ENCODE data around the gene PPP1CC. TPM values are rescaled to one million over a fixed set of nuclear protein-coding genes. Genes with fewer than 3 reads are reported as not detected.

PPP1CC gene
- total RNA-seq, 4 donors from 2014 or later: 103 to 135 (median 126) TPM

DNA sequence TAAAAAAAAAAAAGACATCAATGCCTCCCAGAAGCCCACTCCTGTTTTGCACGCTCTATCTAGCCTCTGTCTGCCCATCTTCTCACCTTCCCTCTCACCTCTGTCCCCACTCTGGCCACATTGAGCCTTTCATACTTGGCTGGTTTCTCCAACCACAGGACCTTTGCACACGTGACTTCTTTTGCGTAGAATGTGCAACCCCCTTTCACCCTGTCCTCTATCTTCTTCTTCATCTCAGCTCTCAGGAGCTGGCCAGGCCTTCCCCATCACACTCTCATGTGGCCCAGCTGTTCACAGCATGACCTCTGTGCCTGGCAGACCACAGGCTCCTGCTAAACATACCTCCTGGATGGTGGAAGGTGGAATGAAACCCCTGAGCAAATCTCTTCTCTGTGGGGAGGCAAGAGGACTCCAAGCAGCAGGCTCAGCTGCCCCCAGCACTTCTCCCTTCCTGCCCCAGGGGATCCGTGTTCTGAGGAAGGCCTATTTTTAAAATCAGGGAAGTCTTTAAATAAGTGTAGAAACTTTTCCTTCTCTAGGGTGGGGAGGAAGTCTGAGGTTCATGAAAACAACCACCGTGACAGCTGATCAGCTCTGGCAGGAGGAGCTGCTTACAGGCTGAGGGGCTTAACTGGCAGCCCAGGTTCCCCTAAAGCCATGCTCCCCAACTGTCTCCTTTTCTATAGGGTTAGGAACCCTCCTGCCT, 65.3 kb downstream of the PPP1CC start:
- H3K27ac ChIP-seq: peak overlapping the region in 2 of 4 donors; percentile 24 to 31
- no peak for TF ChIP-seq POLR2A (IDR thresholded peaks at IDR 0.05)
- TF ChIP-seq, protein P1, sequence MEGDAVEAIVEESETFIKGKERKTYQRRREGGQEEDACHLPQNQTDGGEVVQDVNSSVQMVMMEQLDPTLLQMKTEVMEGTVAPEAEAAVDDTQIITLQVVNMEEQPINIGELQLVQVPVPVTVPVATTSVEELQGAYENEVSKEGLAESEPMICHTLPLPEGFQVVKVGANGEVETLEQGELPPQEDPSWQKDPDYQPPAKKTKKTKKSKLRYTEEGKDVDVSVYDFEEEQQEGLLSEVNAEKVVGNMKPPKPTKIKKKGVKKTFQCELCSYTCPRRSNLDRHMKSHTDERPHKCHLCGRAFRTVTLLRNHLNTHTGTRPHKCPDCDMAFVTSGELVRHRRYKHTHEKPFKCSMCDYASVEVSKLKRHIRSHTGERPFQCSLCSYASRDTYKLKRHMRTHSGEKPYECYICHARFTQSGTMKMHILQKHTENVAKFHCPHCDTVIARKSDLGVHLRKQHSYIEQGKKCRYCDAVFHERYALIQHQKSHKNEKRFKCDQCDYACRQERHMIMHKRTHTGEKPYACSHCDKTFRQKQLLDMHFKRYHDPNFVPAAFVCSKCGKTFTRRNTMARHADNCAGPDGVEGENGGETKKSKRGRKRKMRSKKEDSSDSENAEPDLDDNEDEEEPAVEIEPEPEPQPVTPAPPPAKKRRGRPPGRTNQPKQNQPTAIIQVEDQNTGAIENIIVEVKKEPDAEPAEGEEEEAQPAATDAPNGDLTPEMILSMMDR (IDR thresholded peaks at IDR 0.05): no peak
- TF ChIP-seq EP300 (IDR thresholded peaks at IDR 0.05): no peak
- TF ChIP-seq POLR2AphosphoS5 (IDR thresholded peaks at IDR 0.05): no peak
- WGBS, 2 donors (ENCODE audit: low coverage in 1 of 2): 64 to 100% methylated on average over 1 to 4 of the region's 5 CpGs
- peaks cover 0 to 14% of the 10 kb centered on the region in 2 donors for H3K36me3 ChIP-seq
- ATAC-seq: peak; percentile 13
- H3K27me3 ChIP-seq: no peaks in the 10 kb centered on the region
- no peak overlapping the region for H3K4me3 ChIP-seq
- H3K9me3 ChIP-seq: peaks cover 0 to 9% (median 0%) of the 10 kb centered on the region in 3 donors
- H3K4me1 ChIP-seq: no peaks in the 10 kb centered on the region

DNA sequence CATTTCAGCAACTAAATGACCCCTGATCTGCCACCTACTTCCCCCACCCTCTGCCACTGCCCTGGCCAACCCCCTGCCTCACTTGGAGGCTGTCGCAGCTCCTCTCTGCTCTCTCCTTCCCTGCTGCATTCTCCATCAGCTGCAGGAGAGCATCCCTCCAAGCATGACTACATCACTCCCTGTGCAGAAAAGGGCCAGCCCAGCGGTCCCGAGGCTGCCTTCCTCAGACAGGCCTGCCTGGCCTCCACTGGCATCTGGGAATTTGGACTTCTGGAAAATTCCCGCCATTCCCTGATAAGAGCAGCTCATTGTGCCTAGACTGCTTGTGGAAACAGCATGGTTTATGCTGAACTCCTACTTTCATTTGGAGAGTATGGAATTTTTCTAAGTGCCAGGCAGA, 66.5 kb downstream of the PPP1CC start:
- H3K9me3 ChIP-seq: peaks cover 0 to 9% (median 0%) of the 10 kb centered on the region in 3 donors
- H3K27ac ChIP-seq: no peak overlapping the region
- TF ChIP-seq EP300 (IDR thresholded peaks at IDR 0.05) (no peak), POLR2A (IDR thresholded peaks at IDR 0.05) (no peak), POLR2AphosphoS5 (IDR thresholded peaks at IDR 0.05) (no peak)
- TF ChIP-seq, protein P1 (IDR thresholded peaks at IDR 0.05): no peak
- no peaks in the 10 kb centered on the region for H3K27me3 ChIP-seq
- H3K4me1 ChIP-seq: no peaks in the 10 kb centered on the region
- no peak overlapping the region for H3K4me3 ChIP-seq
- no peak for ATAC-seq
- peaks cover 0 to 10% of the 10 kb centered on the region in 2 donors for H3K36me3 ChIP-seq
- WGBS, 2 donors (ENCODE audit: low coverage in 1 of 2): 73% methylated on average over 2 of the region's 4 CpGs; no CpG with 5 or more reads in 1 of the 2 donors

DNA sequence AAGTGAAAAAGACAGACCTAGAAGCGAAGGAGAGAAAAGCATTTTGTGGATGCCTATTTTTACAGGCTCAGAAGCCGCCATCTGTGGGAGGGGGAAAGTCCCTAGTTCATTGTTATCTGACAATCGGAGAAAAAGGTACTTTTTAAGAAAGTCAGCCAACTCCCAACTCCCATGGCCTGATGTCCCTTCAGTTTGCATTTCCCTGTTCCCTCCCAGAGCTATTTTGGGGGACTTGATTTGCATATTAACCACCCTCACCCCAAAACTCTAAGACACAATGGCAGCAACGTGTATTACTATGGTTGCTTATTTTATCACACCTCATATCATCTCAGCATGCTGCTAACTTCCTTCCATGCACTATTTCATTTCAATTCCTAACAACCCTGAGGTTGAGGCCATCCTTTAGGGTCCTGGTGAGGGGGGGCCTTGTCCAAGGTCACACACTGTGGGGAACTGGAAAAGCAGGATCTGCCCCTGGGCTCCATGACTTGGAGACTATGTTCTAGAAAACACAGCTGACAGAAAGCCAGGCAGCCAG, 72.5 kb downstream of the PPP1CC start:
- H3K27ac ChIP-seq: no peak overlapping the region
- H3K9me3 ChIP-seq: peaks cover 0 to 29% (median 0%) of the 10 kb centered on the region in 3 donors
- no peaks in the 10 kb centered on the region for H3K27me3 ChIP-seq
- WGBS, 2 donors (ENCODE audit: low coverage in 1 of 2): 50 to 58% methylated on average over 3 to 4 of the region's 4 CpGs
- no peaks in the 10 kb centered on the region for H3K4me1 ChIP-seq
- TF ChIP-seq, protein P1 (IDR thresholded peaks at IDR 0.05): no peak
- TF ChIP-seq POLR2A (IDR thresholded peaks at IDR 0.05): no peak
- TF ChIP-seq POLR2AphosphoS5 (IDR thresholded peaks at IDR 0.05): no peak
- H3K4me3 ChIP-seq: no peak overlapping the region
- no peak for ATAC-seq
- peaks cover 0 to 27% of the 10 kb centered on the region in 2 donors for H3K36me3 ChIP-seq

Other genes starting within 250 kb of the PPP1CC start
- gene VPS29, start 240.8 kb downstream of the PPP1CC start, total RNA-seq: 100 to 1,000 TPM; 101 to 184 (median 159) TPM
- 1 to 10 TPM; 1.1 to 5.1 (median 1.9) TPM for gene RAD9B, start 240.6 kb downstream of the PPP1CC start, total RNA-seq
- gene PPTC7, start 159.6 kb downstream of the PPP1CC start, total RNA-seq: 10 to 100 TPM; 37.5 to 48.6 (median 41.9) TPM
- 10 to 100 TPM; 19.4 to 32.5 (median 30.5) TPM for gene TCTN1, start 128.8 kb downstream of the PPP1CC start, total RNA-seq
- 10 to 100 TPM in 1 of 4 donors, 1 to 10 TPM in 3; 1.4 to 12.0 (median 8.1) TPM for gene HVCN1, start 53.8 kb downstream of the PPP1CC start, total RNA-seq
- not detected for gene CCDC63, start 104.1 kb upstream of the PPP1CC start, total RNA-seq
- gene MYL2, start 177.7 kb upstream of the PPP1CC start, total RNA-seq: not detected